NOMO-1 treated with DMSO at 0.1 percent for 48 hours (cell line): ENCODE data around the gene NPC1.
A peak's percentile ranks its signal among the peaks of the same experiment; 100 is the strongest.

Experiments
- DNase-seq: peaks from one replicate; lab custom pipeline; 2025; ENCODE audit not compliant: unreplicated experiment; lab: John Stamatoyannopoulos, UW

Gene NPC1

DNA sequence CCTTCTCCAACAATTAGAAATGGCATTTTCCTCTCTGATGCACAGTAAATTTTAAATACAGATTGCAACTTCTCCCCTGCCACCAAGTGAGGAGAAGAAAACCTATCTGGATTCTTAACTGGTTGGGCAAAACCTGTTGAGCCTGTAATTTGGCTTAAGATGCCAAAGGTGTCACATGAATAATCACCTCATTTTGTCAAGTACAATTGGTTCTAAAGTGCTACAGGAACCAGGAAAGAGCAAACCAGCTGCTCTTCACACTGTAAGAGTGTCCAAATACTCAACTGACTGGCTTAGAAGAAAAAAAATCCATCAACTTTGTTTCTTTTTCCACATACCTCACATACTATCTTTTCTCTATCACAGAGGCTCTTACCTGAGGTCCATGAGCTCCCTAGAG is 35.4 kb downstream of the NPC1 start:
- DNase-seq: no peak

DNA sequence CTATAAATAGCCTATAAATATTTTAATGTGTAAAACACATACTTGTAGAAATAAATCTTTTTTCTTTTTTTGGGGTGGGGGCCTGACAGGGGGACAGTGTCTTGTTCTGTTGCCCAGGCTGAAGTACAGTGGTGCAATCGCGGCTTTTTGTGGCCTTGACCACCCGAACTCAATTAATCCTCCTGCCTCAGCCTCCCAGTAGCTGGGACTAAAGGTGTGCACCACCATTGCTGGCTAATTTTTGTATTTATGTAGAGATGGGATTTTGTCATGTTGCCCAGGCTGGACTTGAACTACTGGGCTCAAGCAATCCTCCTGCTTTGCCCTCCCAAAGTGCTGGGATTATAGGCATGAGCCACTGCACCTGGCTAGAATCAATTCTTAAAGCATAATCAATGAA is 37.6 kb downstream of the NPC1 start:
- no peak for DNase-seq

DNA sequence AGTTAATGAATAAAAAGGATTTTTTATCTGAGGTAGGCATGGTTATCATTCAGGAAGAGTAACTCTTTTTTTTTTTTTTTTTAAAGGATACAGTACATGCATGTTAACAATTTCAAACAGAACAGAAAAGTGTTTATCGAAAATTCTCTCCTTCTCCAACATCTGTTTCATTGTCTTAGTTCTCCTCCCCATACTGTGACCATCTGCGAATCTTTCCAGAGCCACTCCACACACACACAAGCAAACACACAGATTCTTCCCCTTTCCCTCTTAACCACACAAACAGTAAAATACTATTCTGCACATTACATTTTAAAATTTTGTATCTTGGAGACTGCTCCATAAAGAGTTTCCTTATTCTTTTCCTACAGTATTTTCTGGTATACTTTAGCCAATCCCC is 38.0 kb downstream of the NPC1 start:
- DNase-seq: no peak

DNA sequence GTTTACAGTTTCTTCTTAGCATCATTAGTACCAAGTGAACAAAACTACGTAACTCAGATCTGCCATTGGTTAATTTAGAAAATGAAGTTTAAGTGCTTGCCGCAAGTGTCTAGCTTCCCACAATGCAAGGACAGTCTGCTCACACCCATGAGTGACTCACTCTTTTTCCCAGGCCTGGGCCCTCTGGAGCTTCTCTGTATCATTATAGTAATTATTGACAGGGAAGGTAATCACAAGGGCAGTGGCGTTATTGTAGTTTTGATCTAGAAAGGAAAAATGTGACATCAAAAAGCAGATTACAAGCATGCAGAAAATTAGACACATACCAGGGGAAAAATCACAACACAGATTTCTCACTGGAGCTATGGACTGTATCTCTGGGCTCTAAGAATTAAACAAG is 38.5 kb downstream of the NPC1 start:
- DNase-seq: peak; percentile 6

DNA sequence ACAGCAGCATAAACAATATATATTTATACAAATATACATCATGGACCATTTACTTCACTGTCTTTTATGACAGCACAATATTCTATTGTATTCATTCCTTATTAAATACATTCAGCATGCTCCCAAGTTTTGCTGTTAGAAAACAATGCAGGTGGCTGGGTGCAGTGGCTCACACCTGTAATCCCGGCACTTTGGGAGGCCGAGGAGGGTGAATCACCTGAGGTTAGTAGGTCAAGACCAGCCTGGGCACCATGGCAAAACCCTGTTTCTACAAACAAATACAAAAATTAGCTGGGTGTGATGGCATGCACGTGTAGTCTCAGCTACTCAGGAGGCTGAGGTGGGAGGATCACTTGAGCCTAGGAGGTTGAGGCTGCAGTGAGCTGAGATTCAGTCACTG is 39.0 kb downstream of the NPC1 start:
- no peak for DNase-seq

DNA sequence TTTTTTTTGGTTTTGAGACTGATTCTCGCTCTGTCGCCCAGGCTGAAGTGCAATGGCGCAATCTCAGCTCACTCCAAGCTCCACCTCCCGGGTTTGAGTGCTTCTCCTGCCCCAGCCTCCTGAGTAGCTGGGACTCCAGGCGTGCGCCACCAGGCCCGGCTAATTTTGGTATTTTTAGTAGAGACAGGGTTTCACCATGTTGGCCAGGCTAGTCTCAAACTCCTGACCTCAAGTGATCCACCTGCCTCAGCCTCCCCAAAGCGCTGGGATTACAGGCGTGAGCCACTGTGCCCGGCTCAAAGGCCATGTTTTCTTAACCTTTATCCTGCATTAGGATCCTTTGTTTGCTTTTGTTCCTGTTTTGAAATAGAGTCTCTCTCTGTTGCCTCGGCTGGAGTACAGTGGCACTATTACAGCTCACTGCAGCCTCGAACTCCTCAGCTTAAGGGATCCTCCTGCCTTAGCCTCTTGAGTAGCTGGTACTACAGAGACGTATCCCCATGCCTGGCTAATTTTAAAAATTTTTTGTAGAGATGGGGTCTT is 41.0 kb downstream of the NPC1 start:
- DNase-seq: no peak

DNA sequence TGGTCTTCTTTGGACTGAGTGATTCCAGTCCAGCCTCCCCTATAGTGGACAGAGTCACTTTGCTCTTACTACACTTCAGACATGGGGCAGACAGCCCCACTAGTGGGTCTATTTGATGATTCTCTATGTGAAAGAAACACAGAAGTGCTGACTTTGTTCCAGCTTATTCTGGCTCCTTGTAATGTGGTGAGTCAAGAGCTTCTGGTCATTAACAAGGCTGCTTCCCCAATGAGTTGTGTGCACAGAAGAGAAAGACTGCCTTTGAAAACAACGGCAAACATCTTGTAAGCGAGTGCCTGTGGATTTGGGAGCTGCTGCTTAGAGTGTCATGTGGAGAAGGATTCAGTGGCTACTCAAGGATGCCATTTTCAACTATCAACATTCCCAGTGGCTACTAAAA is 43.8 kb downstream of the NPC1 start:
- DNase-seq: no peak

DNA sequence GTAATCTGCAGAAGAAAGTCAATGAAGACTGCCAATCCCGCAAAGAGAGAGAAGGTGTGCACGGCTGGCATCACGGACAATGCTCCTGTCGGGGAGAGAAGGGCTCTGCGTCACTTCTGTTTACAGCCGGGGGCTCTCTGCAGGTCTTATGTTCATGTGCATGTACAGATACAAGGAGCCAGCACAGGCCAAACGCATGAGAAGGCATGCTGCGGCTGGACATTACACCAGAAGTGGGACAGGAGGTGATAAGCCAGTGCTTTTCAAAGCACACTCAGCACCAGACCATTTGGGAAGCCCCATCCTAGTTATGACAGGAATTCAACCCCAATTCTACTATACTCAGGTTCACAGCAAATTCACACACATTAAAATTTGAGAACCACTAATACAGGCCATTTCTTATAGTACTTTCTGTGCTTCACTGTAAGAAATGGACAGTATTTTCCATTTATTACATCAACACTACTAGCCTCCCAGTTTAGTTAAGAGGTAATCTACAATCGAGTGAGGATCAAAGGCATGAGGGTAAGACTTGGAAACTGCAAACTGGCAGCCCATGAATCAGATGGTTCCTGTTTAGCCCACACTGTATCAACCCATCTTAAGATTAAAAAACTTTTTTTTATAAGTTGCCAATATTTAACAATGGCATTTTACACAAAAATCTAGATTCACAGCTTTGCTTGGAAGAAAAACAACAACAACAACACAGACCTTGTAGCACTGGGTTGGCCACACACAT is 44.8 kb downstream of the NPC1 start:
- DNase-seq: no peak

DNA sequence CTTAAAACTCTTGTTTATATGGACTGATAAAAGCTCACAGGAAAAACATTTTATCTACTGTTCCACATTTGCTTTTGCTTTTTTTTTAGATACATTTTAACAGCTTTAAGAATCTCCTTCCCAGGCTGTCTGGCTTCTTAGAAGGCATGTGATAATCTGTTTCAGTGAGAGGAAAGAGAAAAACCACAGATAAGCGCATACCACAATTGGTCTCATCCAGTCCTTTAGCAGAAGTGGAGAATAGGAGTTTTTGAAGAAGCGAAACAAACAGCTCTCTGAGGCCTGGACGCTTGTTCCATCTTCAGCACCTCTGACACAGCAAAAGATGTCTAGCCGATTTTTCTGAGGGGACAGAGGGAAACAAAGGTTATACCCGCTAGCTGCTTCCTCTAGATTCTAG is 45.4 kb downstream of the NPC1 start:
- DNase-seq: peak; percentile 98

DNA sequence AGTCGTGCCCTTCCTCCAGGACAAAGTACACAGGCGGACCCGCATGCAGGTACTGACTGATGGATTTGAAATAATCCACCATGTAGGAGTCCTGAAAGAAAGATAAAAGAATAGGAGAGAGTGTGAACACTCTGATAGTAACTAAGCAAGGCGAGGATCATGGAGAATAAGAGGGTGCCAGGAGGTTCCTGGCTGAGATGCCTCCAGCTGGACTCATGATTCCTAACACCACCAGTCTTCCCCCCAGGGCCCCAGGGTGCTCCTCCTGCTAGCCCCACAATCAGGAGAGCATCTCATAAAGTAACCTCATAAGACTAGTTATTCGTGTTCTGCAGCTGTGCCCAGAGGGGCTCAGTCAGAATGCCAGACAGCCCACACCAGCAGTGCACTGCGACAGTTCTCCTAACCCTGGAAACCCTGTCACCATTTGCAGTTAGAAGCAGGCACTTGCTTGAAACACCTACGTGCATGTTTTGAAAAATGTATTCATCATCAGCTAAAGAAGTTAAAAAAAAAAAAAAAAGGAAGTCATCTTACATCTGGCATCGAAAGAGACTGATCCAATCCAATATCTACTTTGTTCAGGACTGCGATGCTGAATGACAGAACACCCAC is 46.3 kb downstream of the NPC1 start:
- DNase-seq: peak; percentile 26

DNA sequence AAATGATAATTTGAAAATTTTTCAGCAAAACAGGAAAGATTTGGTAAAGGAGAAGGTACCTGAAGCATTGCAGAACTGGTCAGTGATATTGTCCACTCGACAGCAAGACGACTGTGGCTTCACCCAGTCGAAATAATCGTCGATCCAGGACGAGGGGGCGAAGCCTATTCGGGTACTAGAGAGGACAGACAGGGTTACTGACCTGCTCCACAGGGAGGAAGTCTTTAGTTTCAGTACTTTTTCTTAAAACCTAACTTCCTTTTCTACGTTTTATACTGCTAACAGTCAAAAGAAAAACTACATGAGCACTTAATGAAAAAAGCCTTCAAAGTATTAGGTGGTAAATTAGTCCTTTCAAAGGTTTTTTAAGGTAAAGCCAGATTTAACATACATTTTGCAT is 47.0 kb downstream of the NPC1 start:
- peak; percentile 68 for DNase-seq

DNA sequence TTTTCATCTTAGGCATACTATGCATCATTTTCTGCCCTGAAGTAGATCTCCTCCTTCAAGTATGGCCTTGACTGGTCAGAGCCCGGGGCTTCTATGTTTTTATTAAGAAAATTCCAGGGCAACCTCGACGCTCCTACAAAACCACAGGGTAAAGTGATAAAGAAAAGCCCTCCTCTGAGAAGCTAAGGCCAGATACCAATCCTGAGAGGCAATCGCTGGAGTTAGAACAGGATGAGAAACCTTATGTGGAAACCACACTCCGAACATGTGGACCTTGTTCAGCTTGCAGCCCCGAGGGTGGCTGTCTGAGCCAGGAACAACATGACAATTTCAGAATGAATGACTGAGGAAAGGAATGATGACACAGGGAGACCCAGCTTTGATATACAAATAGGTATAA is 47.4 kb downstream of the NPC1 start:
- DNase-seq: no peak

DNA sequence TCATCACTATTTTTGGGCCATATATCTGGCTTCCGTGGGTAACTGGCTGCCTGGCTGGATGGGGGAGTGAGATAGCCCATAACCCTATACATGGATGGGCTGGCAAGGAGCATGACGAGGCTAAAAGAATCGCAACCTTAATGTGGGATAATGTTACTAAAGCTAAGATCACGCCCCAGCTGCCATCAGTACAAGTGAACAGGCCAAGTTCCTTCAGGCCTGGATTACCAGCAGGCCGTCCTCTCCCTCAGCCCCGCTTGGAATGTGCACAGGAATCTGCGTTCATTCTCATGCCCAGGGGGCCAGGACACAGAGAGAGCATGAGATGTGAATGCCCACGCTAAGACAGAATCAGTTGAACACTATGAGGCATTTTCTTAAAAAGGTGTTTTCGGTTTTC is 48.3 kb downstream of the NPC1 start:
- no peak for DNase-seq

DNA sequence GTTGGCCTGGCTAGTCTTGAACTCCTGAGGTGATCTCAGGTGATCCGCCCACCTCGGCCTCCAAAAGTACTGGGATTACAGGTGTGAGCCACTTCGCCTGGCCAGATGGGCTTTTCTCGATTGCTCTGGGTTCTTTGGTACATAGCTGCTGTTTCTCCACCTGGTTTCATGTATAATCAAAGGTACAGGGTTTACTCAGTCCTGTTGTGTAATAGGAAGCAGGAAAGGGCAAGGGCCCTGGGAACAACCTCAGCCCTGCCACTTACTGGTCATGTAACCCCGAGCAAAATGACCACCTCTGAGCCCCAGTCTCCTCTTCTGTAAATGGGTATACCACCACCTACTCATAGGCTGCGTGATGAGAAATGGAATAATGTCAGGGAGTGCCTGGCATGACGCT is 49.0 kb downstream of the NPC1 start:
- DNase-seq: no peak

DNA sequence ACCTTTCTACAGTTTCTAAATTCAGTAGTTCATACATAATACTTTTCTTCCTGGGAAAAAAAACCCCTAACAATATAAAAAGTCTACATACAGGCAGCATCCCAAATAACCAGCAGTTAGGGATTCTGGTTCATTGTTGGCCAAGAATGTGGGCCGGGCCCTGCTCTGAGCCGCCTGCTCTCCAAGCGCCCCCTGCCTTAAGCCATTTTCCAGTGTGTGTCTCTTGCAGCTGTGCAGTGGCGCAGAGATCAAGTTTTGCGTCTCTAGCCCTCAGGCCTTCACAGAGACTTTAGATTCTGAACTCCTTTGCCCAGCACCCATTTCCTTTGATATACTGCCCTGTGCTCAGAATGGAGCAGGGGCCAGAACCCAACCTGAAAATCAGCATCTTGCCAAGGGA is 50.1 kb downstream of the NPC1 start:
- no peak for DNase-seq

DNA sequence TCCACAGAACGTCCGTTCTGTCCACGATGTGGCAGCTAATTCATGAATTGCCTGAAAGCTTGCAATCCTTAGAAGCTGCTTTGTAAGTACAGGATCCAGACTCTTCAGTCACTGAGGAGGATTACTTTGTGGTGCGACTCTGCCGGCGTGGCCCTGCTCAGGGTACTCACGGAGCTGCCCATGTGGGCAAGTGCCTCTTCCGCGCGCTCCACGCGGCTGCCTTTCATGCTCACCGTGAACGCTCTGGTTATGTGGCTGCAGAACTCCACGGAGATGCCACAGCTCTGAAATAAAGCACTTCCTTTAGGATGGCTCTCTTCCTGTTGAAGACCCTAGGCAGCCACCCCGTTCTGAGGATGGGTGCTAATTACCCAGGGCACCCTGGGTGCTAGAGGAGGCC is 52.0 kb downstream of the NPC1 start:
- DNase-seq: no peak

DNA sequence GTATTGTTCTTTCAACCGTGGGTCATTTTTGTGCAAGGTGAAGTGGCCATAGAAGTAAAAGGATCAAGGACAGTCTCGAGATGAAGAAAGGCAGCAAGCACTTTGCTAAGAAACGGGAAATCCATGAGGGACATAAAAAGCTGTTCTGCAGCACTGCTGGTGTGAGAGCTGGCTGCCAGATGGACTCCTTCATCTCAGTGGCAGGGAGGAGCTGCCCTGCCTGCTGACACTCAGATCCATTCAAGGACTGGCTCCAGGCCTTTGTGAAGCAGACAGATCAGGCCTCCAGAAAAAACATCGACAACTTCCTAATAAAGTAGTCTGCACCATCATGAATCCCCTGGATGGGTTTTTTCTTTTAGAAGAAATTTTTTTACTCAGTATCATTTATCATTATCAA is 53.5 kb downstream of the NPC1 start:
- DNase-seq: no peak

DNA sequence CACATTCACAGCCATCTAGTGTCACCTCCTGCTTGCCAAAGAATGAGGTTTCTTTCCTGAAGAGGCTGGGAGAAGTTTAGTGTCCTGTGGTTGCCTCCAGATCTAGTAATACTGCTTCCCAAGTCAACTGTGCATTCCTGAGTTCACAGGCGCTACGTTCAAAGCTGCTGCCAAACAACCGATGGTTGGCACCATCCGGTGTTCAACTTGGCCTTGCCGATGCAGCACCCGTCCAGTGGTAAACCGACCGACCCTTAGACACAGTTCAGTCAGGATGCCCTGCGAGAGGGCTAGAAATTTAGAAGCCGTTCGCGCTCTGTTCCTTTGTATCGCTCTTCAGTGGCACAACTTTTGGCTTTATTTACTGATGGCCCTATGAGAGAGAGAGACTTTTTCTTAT is 54.4 kb downstream of the NPC1 start:
- DNase-seq: no peak

DNA sequence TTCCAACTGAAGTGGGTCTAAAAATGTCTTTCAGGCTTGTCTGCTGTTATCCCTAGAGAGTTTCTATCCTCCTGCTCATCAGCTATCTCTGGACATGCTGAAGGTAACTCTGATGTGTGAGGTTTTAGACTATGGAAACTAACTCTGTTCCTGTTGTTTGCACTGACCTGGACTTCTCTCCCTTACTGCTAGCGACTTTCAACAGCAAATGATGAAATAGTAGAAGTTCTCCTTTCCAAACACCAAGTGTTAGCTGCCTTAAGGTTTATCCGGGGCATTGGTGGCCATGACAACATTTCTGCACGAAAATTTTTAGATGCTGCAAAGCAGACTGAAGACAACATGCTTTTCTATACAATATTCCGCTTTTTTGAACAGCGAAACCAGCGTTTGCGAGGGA is 56.1 kb downstream of the NPC1 start:
- peak; percentile 79 for DNase-seq

DNA sequence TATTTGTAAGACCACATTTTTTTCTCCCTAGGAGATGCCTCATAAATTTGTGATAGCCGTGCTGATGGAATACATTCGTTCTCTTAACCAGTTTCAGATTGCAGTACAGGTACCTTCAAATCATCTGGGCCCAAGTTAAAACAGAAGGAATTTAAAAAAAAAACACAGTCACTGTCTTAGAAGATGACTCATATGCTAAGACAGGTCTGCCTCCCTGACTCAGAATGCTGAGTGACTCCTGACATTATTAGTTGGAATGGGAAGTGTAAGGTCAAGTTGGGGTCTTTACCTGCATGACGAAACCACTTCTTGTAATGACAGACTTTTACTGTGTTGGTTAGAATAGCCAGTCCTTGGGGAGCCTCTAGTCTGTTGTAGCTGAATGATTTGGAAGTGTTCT is 56.7 kb downstream of the NPC1 start:
- no peak for DNase-seq

DNA sequence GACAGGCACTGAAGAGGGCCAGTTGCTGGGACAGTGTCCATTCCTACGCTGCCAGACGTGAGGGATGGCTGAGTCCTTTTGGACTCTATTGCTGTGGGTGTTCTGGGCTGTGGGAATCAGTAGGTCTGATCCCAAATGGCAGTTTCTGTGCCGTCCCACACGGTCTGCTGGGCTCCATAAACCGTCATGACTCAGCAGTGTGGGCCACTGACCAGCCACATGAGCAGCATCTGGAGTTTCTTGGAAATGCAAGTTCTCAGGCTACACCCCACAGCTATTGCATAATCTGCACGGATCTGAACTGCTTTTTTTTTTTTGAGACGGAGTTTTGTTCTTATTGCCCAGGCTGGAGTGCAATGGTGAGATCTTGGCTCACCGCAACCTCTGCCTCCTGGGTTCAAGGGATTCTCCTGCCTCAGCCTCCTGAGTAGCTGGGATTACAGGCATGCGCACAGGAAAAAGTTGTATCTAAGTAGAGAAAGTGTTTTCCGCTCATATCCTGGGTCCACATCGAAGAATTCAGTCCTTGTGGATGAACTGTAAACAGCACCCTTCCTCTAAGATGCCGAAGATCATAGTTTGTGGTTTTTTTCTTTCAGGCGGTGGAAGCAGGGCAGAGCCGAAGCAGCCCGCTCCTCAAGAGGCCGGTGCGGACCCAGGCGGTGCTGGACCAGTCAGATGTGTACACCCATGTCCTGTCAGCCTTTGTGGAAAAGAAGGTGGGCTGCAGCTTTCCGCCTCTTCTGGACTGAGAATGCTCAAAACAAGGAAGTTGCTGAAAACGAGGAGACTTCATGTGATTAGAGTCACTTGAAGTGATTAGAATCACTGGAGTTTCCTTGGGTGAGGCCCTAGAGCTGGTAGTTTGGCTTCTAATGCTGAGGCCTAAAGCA is 57.5 kb downstream of the NPC1 start:
- DNase-seq: no peak
